HG03520 (cell line): ENCODE data around the gene CTNNA3.

Source experiments
- ATAC-seq: cut with Tn5 transposase; IDR thresholded peaks from one replicate; pipeline ENCODE4 v1.9.1; 2021; ENCODE audit warnings: mild to moderate bottlenecking, moderate library complexity; ENCODE audit not compliant: unreplicated experiment

The CTNNA3 gene

GRCh38 chr10:66778351-66778750, 917.6 kb downstream of the CTNNA3 start:
- no peak for ATAC-seq

- ATAC-seq = no peak
Observed at GRCh38 chr10:66777665-66778064, 918.3 kb downstream of the CTNNA3 start.

GRCh38 chr10:66773472-66773817, 922.5 kb downstream of the CTNNA3 start:
- ATAC-seq = no peak

- no peak for ATAC-seq
Observed at GRCh38 chr10:66772548-66773471, 923.2 kb downstream of the CTNNA3 start.

GRCh38 chr10:66767707-66768106, 928.3 kb downstream of the CTNNA3 start:
- ATAC-seq = no peak

- ATAC-seq = no peak
Observed at GRCh38 chr10:66762218-66762729, 933.7 kb downstream of the CTNNA3 start.

- ATAC-seq = no peak
Observed at GRCh38 chr10:66760941-66761340, 935.1 kb downstream of the CTNNA3 start.

- no peak for ATAC-seq
Observed at GRCh38 chr10:66755474-66755873, 940.5 kb downstream of the CTNNA3 start.

GRCh38 chr10:66752714-66753113, 943.3 kb downstream of the CTNNA3 start:
- ATAC-seq = no peak

GRCh38 chr10:66748217-66748616, 947.8 kb downstream of the CTNNA3 start:
- no peak for ATAC-seq

- ATAC-seq = no peak
Observed at GRCh38 chr10:66747451-66747850, 948.5 kb downstream of the CTNNA3 start.

GRCh38 chr10:66746711-66747110, 949.3 kb downstream of the CTNNA3 start:
- no peak for ATAC-seq

- ATAC-seq = no peak
Observed at GRCh38 chr10:66746246-66746645, 949.7 kb downstream of the CTNNA3 start.

- no peak for ATAC-seq
Observed at GRCh38 chr10:66744915-66745314, 951.1 kb downstream of the CTNNA3 start.

- ATAC-seq = no peak
Observed at GRCh38 chr10:66737241-66737640, 958.8 kb downstream of the CTNNA3 start.

- no peak for ATAC-seq
Observed at GRCh38 chr10:66723608-66724400, 972.2 kb downstream of the CTNNA3 start.

GRCh38 chr10:66719483-66719882, 976.5 kb downstream of the CTNNA3 start:
- no peak for ATAC-seq

GRCh38 chr10:66717231-66717981, 978.6 kb downstream of the CTNNA3 start:
- ATAC-seq = no peak

GRCh38 chr10:66714741-66715140, 981.3 kb downstream of the CTNNA3 start:
- ATAC-seq = no peak

GRCh38 chr10:66713387-66713786, 982.6 kb downstream of the CTNNA3 start:
- ATAC-seq = no peak

GRCh38 chr10:66698069-66698468, 997.9 kb downstream of the CTNNA3 start:
- ATAC-seq = no peak
